Measurements from ENCODE around the gene HMCN1. TPM values are rescaled to one million over a fixed set of nuclear protein-coding genes. Genes with fewer than 3 reads are reported as not detected.
"Not testable (repeated sequence)": the region's sequence is repeated elsewhere in the genome, so short reads cannot be mapped to it uniquely, and the experiment has no call there.

Gene HMCN1
- total RNA-seq, 4 donors from 2014 or later = 3.3 to 8.9 (median 6.6) TPM

- TF ChIP-seq, protein P1, sequence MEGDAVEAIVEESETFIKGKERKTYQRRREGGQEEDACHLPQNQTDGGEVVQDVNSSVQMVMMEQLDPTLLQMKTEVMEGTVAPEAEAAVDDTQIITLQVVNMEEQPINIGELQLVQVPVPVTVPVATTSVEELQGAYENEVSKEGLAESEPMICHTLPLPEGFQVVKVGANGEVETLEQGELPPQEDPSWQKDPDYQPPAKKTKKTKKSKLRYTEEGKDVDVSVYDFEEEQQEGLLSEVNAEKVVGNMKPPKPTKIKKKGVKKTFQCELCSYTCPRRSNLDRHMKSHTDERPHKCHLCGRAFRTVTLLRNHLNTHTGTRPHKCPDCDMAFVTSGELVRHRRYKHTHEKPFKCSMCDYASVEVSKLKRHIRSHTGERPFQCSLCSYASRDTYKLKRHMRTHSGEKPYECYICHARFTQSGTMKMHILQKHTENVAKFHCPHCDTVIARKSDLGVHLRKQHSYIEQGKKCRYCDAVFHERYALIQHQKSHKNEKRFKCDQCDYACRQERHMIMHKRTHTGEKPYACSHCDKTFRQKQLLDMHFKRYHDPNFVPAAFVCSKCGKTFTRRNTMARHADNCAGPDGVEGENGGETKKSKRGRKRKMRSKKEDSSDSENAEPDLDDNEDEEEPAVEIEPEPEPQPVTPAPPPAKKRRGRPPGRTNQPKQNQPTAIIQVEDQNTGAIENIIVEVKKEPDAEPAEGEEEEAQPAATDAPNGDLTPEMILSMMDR (IDR thresholded peaks at IDR 0.05) = no peak
- no peak for TF ChIP-seq POLR2A (IDR thresholded peaks at IDR 0.05)
- Histone ChIP-seq H3K27me3 (no peaks in the 10 kb centered on the region), H3K36me3 (no peaks in the 10 kb centered on the region), H3K27ac (no peak overlapping the region), H3K4me3 (replicated peaks in 1 of 3) (no peak overlapping the region), H3K9me3 (no peaks in the 10 kb centered on the region), H3K4me1 (no peaks in the 10 kb centered on the region)
- no peak for DNase-seq
- WGBS, 2 donors = 78 to 89% methylated on average over 4 of the region's 4 CpGs
- intact Hi-C loops (cut with DNase I) = no loop called here
Measured at GRCh38 chr1:186207391-186208085, 473.3 kb downstream of the HMCN1 start.

GRCh38 chr1:186208405-186209129 is 474.4 kb downstream of the HMCN1 start:
- no peak overlapping the region for H3K4me3 ChIP-seq (replicated peaks in 1 of 3)
- H3K27ac ChIP-seq = no peak overlapping the region
- H3K27me3 ChIP-seq = no peaks in the 10 kb centered on the region
- intact Hi-C loops (cut with DNase I) = no loop called here
- no peak for TF ChIP-seq POLR2A (IDR thresholded peaks at IDR 0.05)
- TF ChIP-seq, protein P1 (IDR thresholded peaks at IDR 0.05) = no peak
- no peaks in the 10 kb centered on the region for H3K4me1 ChIP-seq
- H3K36me3 ChIP-seq = no peaks in the 10 kb centered on the region
- no peak for DNase-seq
- 72 to 78% methylated on average over 4 of the region's 4 CpGs for WGBS, 2 donors
- H3K9me3 ChIP-seq = no peaks in the 10 kb centered on the region

GRCh38 chr1:186210258-186210657 is 476.1 kb downstream of the HMCN1 start:
- WGBS, 2 donors = 86 to 92% methylated on average over 10 of the region's 10 CpGs
- intact Hi-C loops (cut with DNase I) = loop anchor here (5.0 to 10.0 kb wide), 3 partner anchors 53 to 485 kb away; no protein-coding TSS in a partner anchor
- no peak for TF ChIP-seq POLR2A (IDR thresholded peaks at IDR 0.05)
- TF ChIP-seq, protein P1 (IDR thresholded peaks at IDR 0.05) = no peak
- no peaks in the 10 kb centered on the region for H3K9me3 ChIP-seq
- H3K36me3 ChIP-seq = no peaks in the 10 kb centered on the region
- no peaks in the 10 kb centered on the region for H3K27me3 ChIP-seq
- H3K4me1 ChIP-seq = no peaks in the 10 kb centered on the region
- no peak overlapping the region for H3K27ac ChIP-seq
- H3K4me3 ChIP-seq (replicated peaks in 1 of 3) = no peak overlapping the region
- DNase-seq = no peak

- DNase-seq; H3K4me3 ChIP-seq (replicated peaks in 1 of 3); H3K27me3 ChIP-seq; H3K9me3 ChIP-seq; H3K36me3 ChIP-seq; H3K27ac ChIP-seq; H3K4me1 ChIP-seq: not testable (repeated sequence)
- intact Hi-C loops (cut with DNase I) = loop anchor here (5.0 to 10.0 kb wide), 3 partner anchors 54 to 487 kb away; no protein-coding TSS in a partner anchor
Measured at GRCh38 chr1:186211583-186211982, 477.4 kb downstream of the HMCN1 start.

GRCh38 chr1:186212568-186213224 is 478.5 kb downstream of the HMCN1 start:
- peak; percentile 45 to 55 for DNase-seq
- TF ChIP-seq, protein P1 (IDR thresholded peaks at IDR 0.05) = peak; percentile 69 to 99 (median 90)
- TF ChIP-seq POLR2A (IDR thresholded peaks at IDR 0.05) = no peak
- H3K4me1 ChIP-seq = no peaks in the 10 kb centered on the region
- no peak overlapping the region for H3K27ac ChIP-seq
- no peak overlapping the region for H3K4me3 ChIP-seq (replicated peaks in 1 of 3)
- H3K27me3 ChIP-seq = no peaks in the 10 kb centered on the region
- H3K9me3 ChIP-seq = no peaks in the 10 kb centered on the region
- no peaks in the 10 kb centered on the region for H3K36me3 ChIP-seq
- WGBS, 2 donors = 43% methylated on average over 4 of the region's 4 CpGs
- intact Hi-C loops (cut with DNase I) = loop anchor here (5.0 to 10.0 kb wide), 3 partner anchors 55 to 488 kb away; no protein-coding TSS in a partner anchor

Data from thyroid gland (tissue), 4 donors.